HG03439 (cell line): ENCODE results near the gene SLC25A29.
A peak's percentile ranks its signal among the peaks of the same experiment; 100 is the strongest.
"Not testable (repeated sequence)": the region's sequence is repeated elsewhere in the genome, so short reads cannot be mapped to it uniquely, and the experiment has no call there.

ENCODE experiments used
- ATAC-seq: cut with Tn5 transposase; IDR thresholded peaks from one replicate; pipeline ENCODE4 v1.9.1; 2021; ENCODE audit warnings: mild to moderate bottlenecking, moderate library complexity; ENCODE audit not compliant: unreplicated experiment

SLC25A29 gene

GRCh38 chr14:100312877-100313400 lies 6.7 kb upstream of the SLC25A29 start:
- ATAC-seq: no peak

GRCh38 chr14:100312110-100312876 lies 6.0 kb upstream of the SLC25A29 start:
- ATAC-seq: not testable (repeated sequence)

GRCh38 chr14:100309028-100309737 lies 2.9 kb upstream of the SLC25A29 start:
- no peak for ATAC-seq

- ATAC-seq: not testable (repeated sequence)
Measured at GRCh38 chr14:100308427-100308792, 2.2 kb upstream of the SLC25A29 start.

- no peak for ATAC-seq
Measured at GRCh38 chr14:100307766-100308426, 1.7 kb upstream of the SLC25A29 start.

- peak; percentile 8 for ATAC-seq
Measured at GRCh38 chr14:100306998-100307765, 938 bp upstream of the SLC25A29 start.

- no peak for ATAC-seq
Measured at GRCh38 chr14:100305324-100306100, 732 bp downstream of the SLC25A29 start.

- no peak for ATAC-seq
Measured at GRCh38 chr14:100304825-100305323, 1.4 kb downstream of the SLC25A29 start.

- no peak for ATAC-seq
Measured at GRCh38 chr14:100303925-100304324, 2.3 kb downstream of the SLC25A29 start.

- no peak for ATAC-seq
Measured at GRCh38 chr14:100303179-100303578, 3.1 kb downstream of the SLC25A29 start.

GRCh38 chr14:100302616-100303015 lies 3.6 kb downstream of the SLC25A29 start:
- no peak for ATAC-seq

- no peak for ATAC-seq
Measured at GRCh38 chr14:100299238-100299560, 7.0 kb downstream of the SLC25A29 start.

GRCh38 chr14:100298551-100299237 lies 7.5 kb downstream of the SLC25A29 start:
- no peak for ATAC-seq

GRCh38 chr14:100297320-100298300 lies 8.6 kb downstream of the SLC25A29 start:
- ATAC-seq: peak; percentile 85

GRCh38 chr14:100296729-100297128 lies 9.5 kb downstream of the SLC25A29 start:
- ATAC-seq: not testable (repeated sequence)

GRCh38 chr14:100296106-100296651 lies 10.1 kb downstream of the SLC25A29 start:
- ATAC-seq: no peak

- ATAC-seq: no peak
Measured at GRCh38 chr14:100295376-100296105, 10.7 kb downstream of the SLC25A29 start.
